MM.1S (cell line): ENCODE data around the gene OSBPL2.

Source experiments
- DNase-seq: peaks from one replicate; pipeline ENCODE4 v3.0.0-alpha.2; 2015
- H2AFZ ChIP-seq: fragments of 300-600 bp; sonication (generic); 2 replicates; pipeline ENCODE4 v1.6.0; 2016; ENCODE audit warnings: antibody characterized with exemption, low read length
- H3F3A ChIP-seq: fragments of 300-600 bp; sonication (generic); 2 replicates; pipeline ENCODE4 v1.6.1; 2016; ENCODE audit warnings: mild to moderate bottlenecking, antibody characterized with exemption, low read length, moderate library complexity, mixed read lengths; ENCODE audit not compliant: insufficient read depth
- H3K27ac ChIP-seq: fragments of 300-600 bp; sonication (generic); 2 replicates; pipeline ENCODE4 v1.5.1; 2016; ENCODE audit warnings: mild to moderate bottlenecking, low read length
- H3K27me3 ChIP-seq: fragments of 300-600 bp; sonication (generic); replicated peaks from 2 replicates; pipeline ENCODE4 v1.6.0; 2016; ENCODE audit warnings: low read length; ENCODE audit not compliant: insufficient read depth
- H3K36me3 ChIP-seq: fragments of 300-600 bp; sonication (generic); replicated peaks from 2 replicates; pipeline ENCODE4 v1.6.1; 2016; ENCODE audit warnings: mild to moderate bottlenecking, low read length, mixed read lengths; ENCODE audit not compliant: insufficient read depth
- H3K4me1 ChIP-seq: fragments of 300-600 bp; sonication (generic); 2 replicates; pipeline ENCODE4 v1.6.1; 2016; ENCODE audit warnings: low read length, mixed read lengths
- H3K4me2 ChIP-seq: fragments of 300-600 bp; sonication (generic); 2 replicates; pipeline ENCODE4 v1.6.0; 2016; ENCODE audit warnings: low read depth, low read length
- H3K4me3 ChIP-seq: fragments of 300-600 bp; sonication (generic); 2 replicates; pipeline ENCODE4 v1.5.1; 2016; ENCODE audit warnings: low read length, mixed read lengths
- H3K79me2 ChIP-seq: fragments of 300-600 bp; sonication (generic); 2 replicates; pipeline ENCODE4 v1.6.1; 2016; ENCODE audit warnings: mixed run types, low read length, mixed read lengths
- H3K9ac ChIP-seq: fragments of 300-600 bp; sonication (generic); 2 replicates; pipeline ENCODE4 v1.6.1; 2016; ENCODE audit warnings: low read length, mixed read lengths
- H3K9me2 ChIP-seq: fragments of 300-600 bp; sonication (generic); replicated peaks from 2 replicates; pipeline ENCODE4 v1.6.1; 2016; ENCODE audit warnings: mild to moderate bottlenecking, low read length, mixed read lengths; ENCODE audit not compliant: insufficient read depth
- H3K9me3 ChIP-seq: fragments of 300-600 bp; sonication (generic); replicated peaks from 2 replicates; pipeline ENCODE4 v1.6.1; 2016; ENCODE audit warnings: mild to moderate bottlenecking, low read length, mixed read lengths; ENCODE audit not compliant: insufficient read depth
- H4K20me1 ChIP-seq: fragments of 300-600 bp; sonication (generic); 2 replicates; pipeline ENCODE4 v1.6.1; 2016; ENCODE audit warnings: mild to moderate bottlenecking, low read length, moderate library complexity, mixed read lengths; ENCODE audit not compliant: insufficient read depth
- EZH2 ChIP-seq: fragments of 300-600 bp; sonication (generic); optimal IDR thresholded peaks from 2 replicates; pipeline ENCODE3; 2017; ENCODE audit warnings: low read depth, mild to moderate bottlenecking, antibody characterized with exemption, low read length, mixed read lengths
- EZH2phosphoT487 ChIP-seq: fragments of 300-600 bp; sonication (generic); IDR thresholded peaks from 2 replicates; pipeline ENCODE4 v1.6.1; 2018; ENCODE audit warnings: antibody characterized with exemption, low read length
- TF ChIP-seq, protein P1 (sequence below): fragments of 300-600 bp; sonication (generic); IDR thresholded peaks from 2 replicates; pipeline ENCODE4 v1.5.1; 2016; ENCODE audit warnings: antibody characterized with exemption, low read length, mixed read lengths

OSBPL2 gene

DNA sequence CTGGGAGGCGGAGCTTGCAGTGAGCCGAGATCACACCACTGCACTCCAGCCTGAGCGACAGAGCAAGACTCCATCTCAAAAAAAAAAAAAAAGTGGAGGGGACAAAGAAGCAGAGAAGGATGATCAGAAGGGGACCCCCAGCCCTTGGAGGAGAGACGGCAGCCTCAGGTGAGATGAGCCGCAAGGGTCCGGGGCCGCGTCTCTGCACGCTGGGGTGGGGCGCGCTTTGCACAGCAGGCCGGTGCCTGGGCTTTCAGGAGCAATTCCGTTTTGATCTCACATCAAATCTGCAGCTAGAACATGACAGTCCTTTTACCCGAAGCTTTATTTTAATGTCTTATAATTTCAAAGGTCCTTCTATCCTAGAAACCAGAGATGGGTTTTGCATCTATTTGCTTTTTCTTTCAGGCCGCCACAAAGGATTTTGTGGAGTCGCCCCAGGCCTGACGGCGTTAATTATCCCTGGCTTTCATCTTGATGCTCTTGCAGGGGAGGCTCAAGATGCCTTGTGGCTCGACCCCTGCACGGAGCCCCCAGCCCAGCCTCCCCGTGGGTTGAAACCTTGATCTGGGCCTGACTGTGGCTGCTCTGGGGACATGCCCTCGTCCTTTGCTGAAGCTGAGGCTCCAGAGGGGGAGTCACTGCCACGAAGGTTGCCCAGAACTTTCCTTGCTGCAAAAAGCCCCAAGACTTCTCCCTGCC is 35.5 kb upstream of the OSBPL2 start:
- Histone ChIP-seq H2AFZ (no peak overlapping the region), H3K9ac (no peak overlapping the region), H3K4me1 (no peaks in the 10 kb centered on the region), H3K4me2 (no peak overlapping the region), H3K36me3 (no peaks in the 10 kb centered on the region), H4K20me1 (no peaks in the 10 kb centered on the region), H3K9me2 (no peaks in the 10 kb centered on the region), H3K27ac (no peak overlapping the region), H3F3A (no peaks in the 10 kb centered on the region), H3K27me3 (no peaks in the 10 kb centered on the region), H3K79me2 (no peaks in the 10 kb centered on the region), H3K9me3 (no peaks in the 10 kb centered on the region), H3K4me3 (no peak overlapping the region)
- DNase-seq: no peak
- no peak for TF ChIP-seq EZH2
- no peak for TF ChIP-seq EZH2phosphoT487
- TF ChIP-seq, protein P1, sequence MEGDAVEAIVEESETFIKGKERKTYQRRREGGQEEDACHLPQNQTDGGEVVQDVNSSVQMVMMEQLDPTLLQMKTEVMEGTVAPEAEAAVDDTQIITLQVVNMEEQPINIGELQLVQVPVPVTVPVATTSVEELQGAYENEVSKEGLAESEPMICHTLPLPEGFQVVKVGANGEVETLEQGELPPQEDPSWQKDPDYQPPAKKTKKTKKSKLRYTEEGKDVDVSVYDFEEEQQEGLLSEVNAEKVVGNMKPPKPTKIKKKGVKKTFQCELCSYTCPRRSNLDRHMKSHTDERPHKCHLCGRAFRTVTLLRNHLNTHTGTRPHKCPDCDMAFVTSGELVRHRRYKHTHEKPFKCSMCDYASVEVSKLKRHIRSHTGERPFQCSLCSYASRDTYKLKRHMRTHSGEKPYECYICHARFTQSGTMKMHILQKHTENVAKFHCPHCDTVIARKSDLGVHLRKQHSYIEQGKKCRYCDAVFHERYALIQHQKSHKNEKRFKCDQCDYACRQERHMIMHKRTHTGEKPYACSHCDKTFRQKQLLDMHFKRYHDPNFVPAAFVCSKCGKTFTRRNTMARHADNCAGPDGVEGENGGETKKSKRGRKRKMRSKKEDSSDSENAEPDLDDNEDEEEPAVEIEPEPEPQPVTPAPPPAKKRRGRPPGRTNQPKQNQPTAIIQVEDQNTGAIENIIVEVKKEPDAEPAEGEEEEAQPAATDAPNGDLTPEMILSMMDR: no peak

DNA sequence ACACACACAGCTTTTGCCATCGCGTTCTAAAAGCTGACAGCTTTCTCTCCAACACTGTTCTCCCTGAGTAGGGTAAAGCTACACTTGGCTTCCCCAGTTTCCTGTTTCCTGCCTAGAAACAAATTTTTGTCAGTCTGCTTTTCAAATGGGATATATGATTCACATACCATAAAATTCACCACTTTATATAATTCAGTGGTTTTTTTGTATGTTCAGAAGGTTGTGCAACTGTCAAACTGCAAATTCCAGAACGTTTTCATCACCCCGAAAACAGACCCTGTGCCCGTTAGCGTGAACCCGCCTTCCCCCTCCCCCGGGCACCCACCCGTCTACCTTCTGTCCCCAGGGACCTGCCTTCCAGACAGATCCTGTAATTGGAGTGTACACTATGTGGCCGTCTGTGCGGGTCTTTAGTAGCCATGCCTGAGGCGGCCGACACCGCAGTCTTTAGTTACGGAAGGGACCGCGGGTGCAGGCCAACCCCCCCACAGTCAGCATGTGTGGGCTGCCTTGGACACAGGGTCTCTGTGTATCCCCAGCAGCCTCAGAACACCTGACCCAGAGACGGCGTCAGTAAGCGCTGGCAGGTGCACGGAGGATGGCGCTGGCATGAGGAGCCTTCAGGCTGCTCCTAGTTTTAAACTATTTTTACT is 34.8 kb upstream of the OSBPL2 start:
- no peaks in the 10 kb centered on the region for H3K9me3 ChIP-seq
- H3F3A ChIP-seq: no peaks in the 10 kb centered on the region
- H3K27ac ChIP-seq: no peak overlapping the region
- no peak for DNase-seq
- H3K4me3 ChIP-seq: no peak overlapping the region
- H3K9ac ChIP-seq: no peak overlapping the region
- no peaks in the 10 kb centered on the region for H4K20me1 ChIP-seq
- no peak overlapping the region for H3K4me2 ChIP-seq
- H3K36me3 ChIP-seq: no peaks in the 10 kb centered on the region
- H3K79me2 ChIP-seq: no peaks in the 10 kb centered on the region
- no peak for TF ChIP-seq EZH2
- no peak for TF ChIP-seq EZH2phosphoT487
- TF ChIP-seq, protein P1: no peak
- no peaks in the 10 kb centered on the region for H3K4me1 ChIP-seq
- H2AFZ ChIP-seq: no peak overlapping the region
- H3K9me2 ChIP-seq: no peaks in the 10 kb centered on the region
- no peaks in the 10 kb centered on the region; the same call in 1 of the 2 replicates for H3K27me3 ChIP-seq

DNA sequence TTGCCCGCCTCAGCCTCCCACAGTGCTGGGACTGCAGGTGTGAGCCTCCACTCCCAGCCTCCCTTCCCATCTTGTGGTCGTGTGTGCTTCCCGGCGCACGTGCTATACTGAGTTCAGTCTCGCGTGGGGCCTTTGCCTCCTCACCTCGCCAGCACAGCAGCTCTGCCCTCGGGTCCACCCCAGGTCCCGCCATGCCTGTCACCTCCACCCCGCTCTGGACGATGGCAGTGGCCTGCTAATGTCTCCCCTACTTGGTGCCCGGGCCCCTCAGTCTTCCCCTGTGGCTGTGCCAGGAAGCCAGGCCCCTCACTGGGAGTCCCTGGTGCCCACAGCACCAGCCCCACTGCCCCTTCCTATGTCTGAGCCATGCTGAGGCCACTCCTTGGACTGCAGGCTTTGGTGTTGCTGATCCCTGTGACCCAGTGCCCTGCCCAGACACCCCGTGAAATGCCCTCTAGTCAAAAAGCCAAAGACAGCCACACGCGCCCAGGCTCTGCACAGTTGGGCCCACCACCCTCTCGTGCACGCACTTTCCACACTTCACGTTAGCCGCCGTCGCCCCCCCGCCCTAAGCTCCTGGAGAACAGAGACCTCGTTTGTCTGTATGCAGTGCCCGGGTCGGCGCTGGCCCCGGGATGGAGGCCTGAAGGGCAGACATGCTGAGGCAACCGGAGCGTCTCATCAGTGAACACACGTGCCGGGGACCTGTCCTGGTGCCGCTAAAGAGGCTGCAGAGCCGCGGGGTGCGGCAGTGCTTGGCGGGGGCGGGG is 32.5 kb upstream of the OSBPL2 start:
- Histone ChIP-seq H3K27ac (no peak overlapping the region), H3K9me3 (no peaks in the 10 kb centered on the region), H3K9ac (no peak overlapping the region), H3K79me2 (no peaks in the 10 kb centered on the region), H2AFZ (no peak overlapping the region), H3K9me2 (no peaks in the 10 kb centered on the region), H4K20me1 (no peaks in the 10 kb centered on the region), H3F3A (no peaks in the 10 kb centered on the region), H3K4me2 (no peak overlapping the region), H3K27me3 (peaks cover 21% of the 10 kb centered on the region), H3K4me1 (no peaks in the 10 kb centered on the region), H3K4me3 (no peak overlapping the region), H3K36me3 (no peaks in the 10 kb centered on the region)
- TF ChIP-seq, protein P1: no peak
- TF ChIP-seq EZH2 (no peak), EZH2phosphoT487 (no peak)
- DNase-seq: no peak
